Natural killer cell (primary cell): ENCODE results near the gene APRT. TPM values are rescaled to one million over a fixed set of nuclear protein-coding genes. Genes with fewer than 3 reads are reported as not detected.

Experiments used
- ATAC-seq, 3 donors: fragments of 150-1000 bp in 2 of 3; fragments of 200-7000 bp in 1 of 3; cut with Tn5 transposase; 1 replicate in 1 of 3; 2 replicates in 2 of 3; pipeline ENCODE4 v1.10.0; 2021; ENCODE audit warnings: mild to moderate bottlenecking in 2 of 3, moderate library complexity in 2 of 3
- DNase-seq, 2 donors: peaks; one replicate each; pipeline versions ENCODE4 v3.0.0 to v3.0.0-alpha.2; 2013 to 2021; ENCODE audit warnings: mixed read lengths in 1 of 2
- H3K27ac ChIP-seq: one replicate; pipeline ENCODE4 v1.5.1; 2013; ENCODE audit warnings: mild to moderate bottlenecking, low read length
- H3K27me3 ChIP-seq: one replicate; pipeline ENCODE4 v1.6.1; 2013; ENCODE audit warnings: low read length; ENCODE audit not compliant: control insufficient read depth, insufficient read depth
- H3K36me3 ChIP-seq: one replicate; pipeline ENCODE4 v1.6.1; 2013; ENCODE audit warnings: low read length; ENCODE audit not compliant: control insufficient read depth, insufficient read depth
- H3K4me1 ChIP-seq: one replicate; pipeline ENCODE4 v1.6.1; 2013; ENCODE audit warnings: low read length; ENCODE audit not compliant: control insufficient read depth, insufficient read depth
- H3K4me3 ChIP-seq: one replicate; pipeline ENCODE4 v1.5.1; 2013; ENCODE audit warnings: low read length
- H3K9me3 ChIP-seq: one replicate; pipeline ENCODE4 v1.6.1; 2013; ENCODE audit warnings: low read length; ENCODE audit not compliant: control insufficient read depth, insufficient read depth
- H3K27ac Mint-ChIP-seq, 2 donors: one replicate each; pipeline ENCODE4 v1.8.0; 2022; ENCODE audit warnings: mild to moderate bottlenecking in 2 of 2, mixed read lengths in 2 of 2, moderate library complexity in 1 of 2
- H3K27me3 Mint-ChIP-seq, 2 donors: one replicate each; pipeline ENCODE4 v1.8.0; 2022; ENCODE audit warnings: low read depth in 2 of 2, mixed read lengths in 2 of 2
- H3K36me3 Mint-ChIP-seq: one replicate; pipeline ENCODE4 v1.8.0; 2022; ENCODE audit warnings: mixed read lengths
- H3K4me1 Mint-ChIP-seq, 2 donors: one replicate each; pipeline ENCODE4 v1.8.0; 2022; ENCODE audit warnings: mixed read lengths in 2 of 2
- H3K4me3 Mint-ChIP-seq: one replicate; pipeline ENCODE4 v1.8.0; 2022; ENCODE audit warnings: mild to moderate bottlenecking, moderate library complexity, mixed read lengths
- H3K9me3 Mint-ChIP-seq, 2 donors: one replicate each; pipeline ENCODE4 v1.8.0; 2022; ENCODE audit warnings: mixed read lengths in 2 of 2
- CTCF ChIP-seq: fragments of 200-600 bp; IDR thresholded peaks from one replicate; pipeline ENCODE4 v1.8.0; 2022; ENCODE audit warnings: antibody characterized with exemption
- WGBS: methylation state at CpG from one replicate; pipeline ENCODE4 v1.1.7; 2013; ENCODE audit warnings: missing lambda C conversion rate; ENCODE audit not compliant: insufficient coverage; 5-methylcytosine and 5-hydroxymethylcytosine counted together
- intact Hi-C: fragments of 100-400 bp; cut with micrococcal nuclease; formaldehyde crosslinking; loops from one replicate; pipeline ENCODE4 v1.14.2; 2022
- total RNA-seq, 4 donors: library from RNA; stranded (reverse); fragments of 120-200 nt in 1 of 4; gene quantifications; one replicate each; pipeline versions ENCODE4 v1.2.3 to v1.2.4, GENCODE V29; 2013 to 2022

APRT gene
- total RNA-seq, 3 donors from 2014 or later (not counting 1 experiment from before 2014, with no cell fraction given), result 118 to 123 (median 120) TPM

- 93% methylated on average over 41 of the region's 41 CpGs for WGBS
- H3K4me3 Mint-ChIP-seq, result no peak overlapping the region
- no peaks in the 10 kb centered on the region for H3K9me3 Mint-ChIP-seq
- Histone ChIP-seq H3K27ac (no peak overlapping the region), H3K4me1 (peaks cover 9% of the 10 kb centered on the region), H3K9me3 (no peaks in the 10 kb centered on the region), H3K4me3 (no peak overlapping the region), H3K36me3 (peaks cover 6% of the 10 kb centered on the region), H3K27me3 (no peaks in the 10 kb centered on the region)
- peaks cover 0 to 2% of the 10 kb centered on the region in 2 donors for H3K4me1 Mint-ChIP-seq
- DNase-seq (no peak), ATAC-seq (no peak)
- no peaks in the 10 kb centered on the region for H3K36me3 Mint-ChIP-seq
- TF ChIP-seq CTCF, result no peak
- no peak overlapping the region for H3K27ac Mint-ChIP-seq
- H3K27me3 Mint-ChIP-seq, result no peaks in the 10 kb centered on the region
- intact Hi-C loops, result no loop called here
Measured at GRCh38 chr16:88816736-88817535, 5.2 kb upstream of the APRT start.

- Histone ChIP-seq H3K4me1 (peaks cover 11% of the 10 kb centered on the region), H3K4me3 (no peak overlapping the region), H3K9me3 (no peaks in the 10 kb centered on the region), H3K36me3 (no peaks in the 10 kb centered on the region), H3K27me3 (no peaks in the 10 kb centered on the region), H3K27ac (no peak overlapping the region)
- Mint-ChIP-seq H3K27ac (no peak overlapping the region), H3K4me3 (no peak overlapping the region), H3K9me3 (no peaks in the 10 kb centered on the region), H3K36me3 (no peaks in the 10 kb centered on the region), H3K4me1 (peaks cover 4 to 9% of the 10 kb centered on the region in 2 donors), H3K27me3 (no peaks in the 10 kb centered on the region)
- WGBS, result 57% methylated on average over 19 of the region's 19 CpGs
- intact Hi-C loops, result no loop called here
- peak; percentile 36 to 70 for DNase-seq
- peak; percentile 60 for TF ChIP-seq CTCF
- no peak for ATAC-seq
Measured at GRCh38 chr16:88815901-88816589, 4.3 kb upstream of the APRT start.

GRCh38 chr16:88815227-88815626, 3.5 kb upstream of the APRT start:
- no peak for ATAC-seq
- H3K4me3 Mint-ChIP-seq, result no peak overlapping the region
- Histone ChIP-seq H3K27ac (no peak overlapping the region), H3K36me3 (no peaks in the 10 kb centered on the region), H3K4me1 (peaks cover 19% of the 10 kb centered on the region), H3K9me3 (no peaks in the 10 kb centered on the region), H3K27me3 (no peaks in the 10 kb centered on the region), H3K4me3 (no peak overlapping the region)
- H3K36me3 Mint-ChIP-seq, result no peaks in the 10 kb centered on the region
- H3K27ac Mint-ChIP-seq, result no peak overlapping the region
- H3K27me3 Mint-ChIP-seq, result no peaks in the 10 kb centered on the region
- intact Hi-C loops, result no loop called here
- H3K9me3 Mint-ChIP-seq, result no peaks in the 10 kb centered on the region
- DNase-seq, result no peak
- peaks cover 7 to 15% of the 10 kb centered on the region in 2 donors for H3K4me1 Mint-ChIP-seq
- no peak for TF ChIP-seq CTCF
- WGBS, result 93% methylated on average over 10 of the region's 10 CpGs
